GM23338 (cell line): ENCODE measurements around the gene KCTD2.

ENCODE experiments used
- CTCF ChIP-seq, 2 experiments: fragments of 200-600 bp in 1 of 2; sonication (generic) in 1 of 2; conservative IDR thresholded peaks; 2 replicates each; pipeline versions ENCODE4 v1.5.1 to v1.6.1; 2016 to 2017; ENCODE audit warnings: antibody characterized with exemption in 2 of 2, low read depth in 2 of 2, mild to moderate bottlenecking in 2 of 2, moderate library complexity in 1 of 2
- EZH2 ChIP-seq: fragments of 200-600 bp; sonication (generic); IDR thresholded peaks from one replicate; pipeline ENCODE4 v1.8.0; 2017; ENCODE audit warnings: antibody characterized with exemption, mild to moderate bottlenecking, low read depth; ENCODE audit not compliant: unreplicated experiment
- EZH2phosphoT487 ChIP-seq: fragments of 200-600 bp; sonication (generic); IDR thresholded peaks from one replicate; pipeline ENCODE4 v1.8.1; 2018; ENCODE audit warnings: antibody characterized with exemption; ENCODE audit not compliant: unreplicated experiment
- JUNB ChIP-seq: IDR thresholded peaks from one replicate; pipeline ENCODE4 v1.6.1; 2016; ENCODE audit warnings: antibody characterized with exemption; ENCODE audit not compliant: unreplicated experiment
- POLR2AphosphoS5 ChIP-seq: IDR thresholded peaks from 2 replicates; pipeline ENCODE4 v1.6.1; 2016; ENCODE audit warnings: antibody characterized with exemption, low read depth
- REST ChIP-seq: IDR thresholded peaks from one replicate; pipeline ENCODE4 v1.6.1; 2018; ENCODE audit warnings: antibody characterized with exemption; ENCODE audit not compliant: unreplicated experiment
- ZNF331 ChIP-seq: fragments of 250-450 bp; sonication (Bioruptor Pico); IDR thresholded peaks from 2 replicates; pipeline ENCODE4 v1.5.0; 2020; ENCODE audit warnings: low read depth, mild to moderate bottlenecking, moderate library complexity

GRCh38 chr17:75096082-75096625 lies 49.1 kb downstream of the KCTD2 start:
- TF ChIP-seq CTCF (conservative IDR thresholded peaks at IDR 0.05; ENCODE audit: low read depth in 2 of 2) = no peak
- TF ChIP-seq POLR2AphosphoS5 = no peak
- TF ChIP-seq EZH2 = no peak
- TF ChIP-seq EZH2phosphoT487 = no peak
- TF ChIP-seq ZNF331 = no peak
- TF ChIP-seq REST = no peak
- no peak for TF ChIP-seq JUNB
